A549 treated with ZK216348 at 1 μM for 4 hours (cell line): ENCODE results near the gene LIPC. TPM values are rescaled to one million over a fixed set of nuclear protein-coding genes. Genes with fewer than 3 reads are reported as not detected.

Experiments
- total RNA-seq: library from RNA; stranded (reverse); fragments of 200-300 nt; extraction: Qiagen RNA extraction; gene quantifications from 5 replicates; pipeline ENCODE4 v1.2.3, GENCODE V29; 2022; ENCODE audit warnings: low read depth

LIPC gene
- 0.11 to 0.29 TPM in 2 of 5 replicates, not detected in the others for total RNA-seq

DNA sequence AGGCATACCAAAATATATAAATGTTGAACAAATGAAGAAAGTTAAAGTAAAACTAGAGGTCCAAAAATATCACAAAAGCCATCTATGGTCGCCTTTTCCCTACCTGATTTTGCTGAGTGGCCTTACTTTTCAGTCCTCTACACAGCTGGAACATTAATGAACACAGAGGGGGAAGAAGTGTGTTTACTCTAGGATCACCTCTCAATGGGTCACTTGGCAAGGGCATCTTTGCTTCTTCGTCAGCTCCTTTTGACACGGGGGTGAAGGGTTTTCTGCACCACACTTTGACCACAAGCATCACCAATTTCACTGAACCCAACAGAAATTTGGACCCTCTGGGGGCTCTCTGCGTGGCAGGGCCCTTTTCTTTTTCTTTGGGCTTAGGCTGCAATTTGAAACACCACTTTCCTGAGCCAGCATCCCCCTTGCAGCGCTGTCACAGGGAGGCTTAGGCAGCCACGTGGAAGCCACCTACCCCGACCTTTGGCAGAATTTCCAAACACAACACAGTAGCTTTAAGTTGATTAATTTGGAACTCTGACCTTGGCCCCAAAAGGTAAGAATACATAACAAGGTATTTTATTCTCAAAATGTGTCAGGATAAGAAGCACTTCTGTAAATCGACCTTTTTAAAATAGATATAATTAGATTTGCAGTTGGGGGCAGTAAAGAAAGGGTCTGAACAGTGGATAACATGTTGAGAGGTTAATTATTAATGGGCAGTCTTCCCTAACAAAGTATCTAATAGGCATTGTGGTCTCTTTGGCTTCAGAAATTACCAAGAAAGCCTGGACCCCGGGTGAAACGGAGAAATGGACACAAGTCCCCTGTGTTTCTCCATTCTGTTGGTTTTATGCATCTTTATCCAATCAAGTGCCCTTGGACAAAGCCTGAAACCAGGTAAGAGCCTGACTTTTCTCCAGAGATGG lies at the start of gene LIPC:
TSS of gene LIPC (plus strand) at position 771 of the 929 bp plus-strand sequence. CDS start at position 813, 42 bp downstream.

